Stimulated activated CD8-positive, alpha-beta memory T cell treated with anti-CD3 and anti-CD28 coated beads, Interleukin-15, amount 100 ng/mL, for 24 hours (primary cell): ENCODE data around the gene LARP6.
"Not testable (repeated sequence)": the region's sequence is repeated elsewhere in the genome, so short reads cannot be mapped to it uniquely, and the experiment has no call there.

Source experiments
- DNase-seq: peaks from one replicate; pipeline ENCODE4 v3.0.0-alpha.2; 2020; ENCODE audit warnings: low read depth

LARP6 gene

GRCh38 chr15:70858614-70859321 is 4.8 kb upstream of the LARP6 start:
- DNase-seq, result not testable (repeated sequence)

- DNase-seq, result no peak
These were observed 3.8 kb upstream of the LARP6 start for GRCh38 chr15:70857562-70858285.

- DNase-seq, result no peak
These were observed 3.1 kb upstream of the LARP6 start for GRCh38 chr15:70856884-70857561.

GRCh38 chr15:70856177-70856883 is 2.4 kb upstream of the LARP6 start:
- DNase-seq, result no peak

- no peak for DNase-seq
These were observed 1.8 kb upstream of the LARP6 start for GRCh38 chr15:70855764-70856163.

GRCh38 chr15:70854666-70854976 is 664 bp upstream of the LARP6 start:
- no peak for DNase-seq

GRCh38 chr15:70853318-70853972 is 512 bp downstream of the LARP6 start:
- no peak for DNase-seq

GRCh38 chr15:70852501-70853317 is 1.2 kb downstream of the LARP6 start:
- no peak for DNase-seq

GRCh38 chr15:70851889-70852288 is 2.1 kb downstream of the LARP6 start:
- no peak for DNase-seq

- no peak for DNase-seq
These were observed 8.2 kb downstream of the LARP6 start for GRCh38 chr15:70845602-70846360.

GRCh38 chr15:70837476-70837875 is 16.5 kb downstream of the LARP6 start:
- DNase-seq, result no peak

- DNase-seq, result no peak
These were observed 18.1 kb downstream of the LARP6 start for GRCh38 chr15:70835841-70836240.

GRCh38 chr15:70835415-70835814 is 18.5 kb downstream of the LARP6 start:
- DNase-seq, result no peak

GRCh38 chr15:70834999-70835398 is 19.0 kb downstream of the LARP6 start:
- DNase-seq, result no peak

- no peak for DNase-seq
These were observed 19.8 kb downstream of the LARP6 start for GRCh38 chr15:70833861-70834765.

GRCh38 chr15:70833422-70833821 is 20.5 kb downstream of the LARP6 start:
- DNase-seq, result no peak

GRCh38 chr15:70832176-70832575 is 21.8 kb downstream of the LARP6 start:
- no peak for DNase-seq

GRCh38 chr15:70831094-70831911 is 22.7 kb downstream of the LARP6 start:
- no peak for DNase-seq

GRCh38 chr15:70830615-70831014 is 23.3 kb downstream of the LARP6 start:
- DNase-seq, result no peak
